Neuronal stem cell (in vitro differentiated cells): ENCODE data around the gene ADRA2B.
A peak's percentile ranks its signal among the peaks of the same experiment; 100 is the strongest.

Source experiments
- DNase-seq: peaks from one replicate; pipeline ENCODE4 v3.0.0-alpha.2; 2013; ENCODE audit warnings: low spot score
- H2AFZ ChIP-seq: one replicate; pipeline ENCODE4 v1.6.1; 2013; ENCODE audit warnings: mild to moderate bottlenecking, low read length, inconsistent platforms
- H2AK5ac ChIP-seq: 2 replicates; pipeline ENCODE4 v1.6.1; 2013; ENCODE audit warnings: low read depth, mild to moderate bottlenecking, inconsistent platforms, low read length, moderate library complexity, mixed read lengths
- H2BK120ac ChIP-seq: 2 replicates; pipeline ENCODE4 v1.6.1; 2013; ENCODE audit warnings: low read depth, mild to moderate bottlenecking, inconsistent platforms, low read length, moderate library complexity, mixed read lengths
- H2BK12ac ChIP-seq: one replicate; pipeline ENCODE4 v1.6.1; 2013; ENCODE audit warnings: low read length, inconsistent platforms
- H2BK15ac ChIP-seq: 2 replicates; pipeline ENCODE4 v1.6.1; 2013; ENCODE audit warnings: mild to moderate bottlenecking, low read length, inconsistent platforms, mixed read lengths
- H2BK5ac ChIP-seq: one replicate; pipeline ENCODE4 v1.6.1; 2013; ENCODE audit warnings: inconsistent platforms, mild to moderate bottlenecking, low read length, moderate library complexity
- H3K14ac ChIP-seq: one replicate; pipeline ENCODE4 v1.6.1; 2013; ENCODE audit warnings: low read length, inconsistent platforms
- H3K18ac ChIP-seq: 2 replicates; pipeline ENCODE4 v1.6.1; 2013; ENCODE audit warnings: low read length, inconsistent platforms
- H3K23ac ChIP-seq: 2 replicates; pipeline ENCODE4 v1.6.1; 2013; ENCODE audit warnings: low read depth, mild to moderate bottlenecking, mixed read lengths, low read length, inconsistent platforms; ENCODE audit not compliant: poor library complexity
- H3K27ac ChIP-seq: replicated peaks from 3 replicates; pipeline ENCODE4 v1.5.1; 2013; ENCODE audit warnings: low read length, inconsistent platforms
- H3K27me3 ChIP-seq, 3 experiments: 2 replicates each; pipeline ENCODE4 v1.6.1; 2013; ENCODE audit warnings: low read length in 3 of 3, mild to moderate bottlenecking in 2 of 3, inconsistent platforms in 1 of 3, low read depth in 1 of 3, mixed read lengths in 1 of 3, moderate library complexity in 1 of 3; ENCODE audit not compliant: control insufficient read depth in 3 of 3, insufficient read depth in 3 of 3
- H3K36me3 ChIP-seq, 2 donors: replicated peaks in 1 of 2; 2 replicates each; pipeline ENCODE4 v1.6.1; 2013; ENCODE audit warnings: low read length in 2 of 2; ENCODE audit not compliant: control insufficient read depth in 2 of 2, insufficient read depth in 2 of 2
- H3K4ac ChIP-seq: 2 replicates; pipeline ENCODE4 v1.6.1; 2013; ENCODE audit warnings: inconsistent platforms, mild to moderate bottlenecking, low read length, moderate library complexity
- H3K4me1 ChIP-seq, 2 donors: 1 replicate in 1 of 2; 2 replicates in 1 of 2; pipeline ENCODE4 v1.6.1; 2013; ENCODE audit warnings: low read length in 2 of 2, low read depth in 1 of 2; ENCODE audit not compliant: control insufficient read depth in 2 of 2, insufficient read depth in 1 of 2
- H3K4me2 ChIP-seq: one replicate; pipeline ENCODE4 v1.6.1; 2013; ENCODE audit warnings: mild to moderate bottlenecking, low read length, inconsistent platforms; ENCODE audit not compliant: insufficient read depth, poor library complexity, severe bottlenecking
- H3K4me3 ChIP-seq, 2 donors: 2 replicates each; pipeline ENCODE4 v1.5.1; 2013; ENCODE audit warnings: low read length in 2 of 2, mild to moderate bottlenecking in 2 of 2, inconsistent platforms in 1 of 2, moderate library complexity in 1 of 2
- H3K79me1 ChIP-seq: one replicate; pipeline ENCODE4 v1.6.1; 2013; ENCODE audit warnings: low read depth, mild to moderate bottlenecking, inconsistent platforms, low read length, moderate library complexity
- H3K9ac ChIP-seq: one replicate; pipeline ENCODE4 v1.6.1; 2013; ENCODE audit warnings: mild to moderate bottlenecking, low read depth, low read length, inconsistent platforms; ENCODE audit not compliant: poor library complexity
- H3K9me3 ChIP-seq, 2 donors: replicated peaks in 1 of 2; 2 replicates each; pipeline versions ENCODE3 to v1.6.1; 2013; ENCODE audit warnings: low read length in 2 of 2, mild to moderate bottlenecking in 2 of 2, inconsistent platforms in 1 of 2, low read depth in 1 of 2, mixed read lengths in 1 of 2, moderate library complexity in 1 of 2; ENCODE audit not compliant: control insufficient read depth in 2 of 2, insufficient read depth in 1 of 2
- H4K8ac ChIP-seq: one replicate; pipeline ENCODE4 v1.6.1; 2013; ENCODE audit warnings: low read depth, mild to moderate bottlenecking, inconsistent platforms, low read length, moderate library complexity
- H4K91ac ChIP-seq: one replicate; pipeline ENCODE4 v1.6.1; 2013; ENCODE audit warnings: low read length, low read depth, mild to moderate bottlenecking, inconsistent platforms; ENCODE audit not compliant: poor library complexity
- WGBS, 2 donors: extraction: QIAGEN DNeasy Blood & Tissue Kit; methylation state at CpG; one replicate each; pipeline ENCODE4 v1.1.7; 2013; ENCODE audit warnings: missing lambda C conversion rate in 2 of 2, mixed read lengths in 1 of 2; ENCODE audit not compliant: insufficient read length in 2 of 2, insufficient replicate concordance in 1 of 2; ENCODE audit errors: extremely low coverage in 2 of 2; 5-methylcytosine and 5-hydroxymethylcytosine counted together

ADRA2B gene

DNA sequence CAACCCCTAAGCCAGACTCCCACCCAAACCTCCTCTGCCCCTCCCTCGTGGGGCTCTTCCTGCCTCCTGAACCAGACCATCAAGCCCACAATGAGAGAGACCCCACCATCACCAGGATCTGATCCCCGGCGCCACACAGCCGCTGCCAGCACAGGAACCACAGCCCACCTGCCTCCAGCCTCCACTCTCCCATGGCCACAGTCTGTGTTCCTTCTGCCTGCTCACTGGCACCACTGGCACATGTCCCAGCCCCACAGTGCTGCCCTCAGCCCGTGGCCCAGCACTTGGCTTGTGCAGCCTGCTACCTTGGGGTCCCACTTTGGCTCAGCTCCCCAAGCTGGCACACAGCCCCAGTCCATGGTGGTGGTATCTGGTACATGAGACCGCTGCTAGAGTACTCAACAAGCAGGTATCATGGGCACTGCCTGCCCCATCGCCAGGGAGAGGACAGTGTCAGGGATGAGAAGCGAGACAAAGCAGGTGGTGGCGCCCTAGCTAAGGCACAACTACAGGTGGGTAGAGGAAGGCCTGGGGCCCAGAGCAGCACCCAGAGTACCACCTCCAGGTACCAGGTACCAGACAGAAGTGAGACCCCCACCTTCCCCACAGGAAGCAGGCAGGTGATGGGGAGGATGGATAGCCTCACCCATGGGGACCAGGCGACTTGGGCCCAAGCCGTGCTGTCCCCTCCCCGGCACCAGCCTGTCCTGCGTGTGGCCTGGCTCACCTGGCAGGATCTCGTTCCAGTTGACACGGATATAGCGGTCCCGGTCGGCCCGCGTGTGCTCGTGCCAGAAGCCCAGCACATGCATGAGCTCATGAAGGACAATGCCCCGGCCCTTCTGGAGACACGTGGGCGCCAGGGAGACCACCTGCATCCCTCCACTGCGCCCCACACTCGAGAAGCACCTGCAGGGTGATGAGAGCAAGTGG, 15.7 kb upstream of the ADRA2B start:
- H3K4ac ChIP-seq = peak overlapping the region; percentile 13
- DNase-seq = no peak
- no peak overlapping the region for H2BK120ac ChIP-seq
- H4K91ac ChIP-seq = no peak overlapping the region
- no peaks in the 10 kb centered on the region for H3K4me1 ChIP-seq
- H2AK5ac ChIP-seq = peak overlapping the region; percentile 93
- WGBS, 2 donors = no CpG with 5 or more reads among the region's 26 CpGs
- H3K18ac ChIP-seq = peak overlapping the region; percentile 75
- H3K79me1 ChIP-seq = no peaks in the 10 kb centered on the region
- no peak overlapping the region for H3K4me2 ChIP-seq
- peak overlapping the region; percentile 90 for H3K23ac ChIP-seq
- H3K9ac ChIP-seq = no peak overlapping the region
- no peak overlapping the region for H2BK5ac ChIP-seq
- H3K4me3 ChIP-seq = peak overlapping the region in 1 of 2 donors; percentile 33
- H2BK15ac ChIP-seq = peak overlapping the region; percentile 73
- H3K14ac ChIP-seq = peak overlapping the region; percentile 27
- H2AFZ ChIP-seq = no peak overlapping the region
- H4K8ac ChIP-seq = peak overlapping the region; percentile 55
- H2BK12ac ChIP-seq = no peak overlapping the region
- no peaks in the 10 kb centered on the region for H3K36me3 ChIP-seq
- H3K27me3 ChIP-seq = peaks cover 0 to 70% (median 2%) of the 10 kb centered on the region in 3 experiments
- peaks cover 0 to 2% of the 10 kb centered on the region in 2 donors for H3K9me3 ChIP-seq
- no peak overlapping the region for H3K27ac ChIP-seq

- no peak overlapping the region for H3K27ac ChIP-seq
- peak overlapping the region; percentile 73 for H2BK15ac ChIP-seq
- H3K23ac ChIP-seq = peak overlapping the region; percentile 90
- no peak overlapping the region for H3K4ac ChIP-seq
- no peak overlapping the region for H3K4me3 ChIP-seq
- no peak overlapping the region for H2BK5ac ChIP-seq
- H4K8ac ChIP-seq = no peak overlapping the region
- peak overlapping the region; percentile 75 for H3K18ac ChIP-seq
- H3K14ac ChIP-seq = no peak overlapping the region
- no peak overlapping the region for H4K91ac ChIP-seq
- no peak overlapping the region for H2BK12ac ChIP-seq
- H2AFZ ChIP-seq = no peak overlapping the region
- peak overlapping the region; percentile 93 for H2AK5ac ChIP-seq
- H3K4me1 ChIP-seq = no peaks in the 10 kb centered on the region
- H3K27me3 ChIP-seq = peaks cover 0 to 66% (median 2%) of the 10 kb centered on the region in 3 experiments
- H2BK120ac ChIP-seq = no peak overlapping the region
- H3K9ac ChIP-seq = no peak overlapping the region
- H3K36me3 ChIP-seq = no peaks in the 10 kb centered on the region
- H3K79me1 ChIP-seq = no peaks in the 10 kb centered on the region
- peaks cover 0 to 2% of the 10 kb centered on the region in 2 donors for H3K9me3 ChIP-seq
- no peak for DNase-seq
- no CpG with 5 or more reads among the region's 10 CpGs for WGBS, 2 donors
- no peak overlapping the region for H3K4me2 ChIP-seq
Observed at GRCh38 chr2:96131152-96131812, 14.9 kb upstream of the ADRA2B start.

DNA sequence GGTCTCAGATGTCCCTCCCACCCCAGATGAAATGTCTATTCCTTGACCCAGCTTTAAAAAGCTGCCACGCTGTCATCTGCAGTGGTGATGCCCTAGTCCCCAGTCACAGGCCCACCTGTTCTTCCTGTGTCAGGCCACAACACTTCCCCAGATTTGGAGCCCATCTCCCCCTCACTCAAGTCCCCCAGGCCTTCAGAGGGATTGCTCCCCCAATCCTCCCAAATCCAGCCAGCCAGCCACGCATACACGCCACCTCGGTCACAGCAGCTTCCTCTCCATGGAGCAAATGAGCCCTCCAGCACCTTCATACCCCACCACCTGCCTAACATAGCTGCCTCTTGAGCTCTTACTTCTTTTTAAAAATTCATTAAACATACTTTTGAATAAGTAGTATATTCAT, 14.1 kb upstream of the ADRA2B start:
- no CpG with 5 or more reads among the region's 4 CpGs for WGBS, 2 donors
- no peak overlapping the region for H3K4me2 ChIP-seq
- H4K91ac ChIP-seq = no peak overlapping the region
- no peak overlapping the region for H3K18ac ChIP-seq
- peaks cover 0 to 2% of the 10 kb centered on the region in 2 donors for H3K9me3 ChIP-seq
- H3K27me3 ChIP-seq = peaks cover 0 to 58% (median 2%) of the 10 kb centered on the region in 3 experiments
- no peak overlapping the region for H2BK15ac ChIP-seq
- peak overlapping the region; percentile 34 for H3K23ac ChIP-seq
- no peak overlapping the region for H3K4me3 ChIP-seq
- no peak overlapping the region for H3K4ac ChIP-seq
- no peak overlapping the region for H4K8ac ChIP-seq
- no peaks in the 10 kb centered on the region for H3K79me1 ChIP-seq
- DNase-seq = no peak
- H2BK5ac ChIP-seq = no peak overlapping the region
- no peak overlapping the region for H3K9ac ChIP-seq
- no peak overlapping the region for H3K27ac ChIP-seq
- no peak overlapping the region for H2BK120ac ChIP-seq
- no peak overlapping the region for H2BK12ac ChIP-seq
- H2AK5ac ChIP-seq = no peak overlapping the region
- H3K14ac ChIP-seq = no peak overlapping the region
- no peak overlapping the region for H2AFZ ChIP-seq
- H3K4me1 ChIP-seq = no peaks in the 10 kb centered on the region
- no peaks in the 10 kb centered on the region for H3K36me3 ChIP-seq
